ENCODE data around the gene OR52D1. TPM values are rescaled to one million over a fixed set of nuclear protein-coding genes. Genes with fewer than 3 reads are reported as not detected.

OR52D1 gene
- total RNA-seq (2014; rRNA removed; shearing (Covaris generic)) (not detected in 2 replicates), polyA plus RNA-seq (2016; fragmentation: Nextera tagmentation; extraction: Ambion mirVana) (not detected in 2 replicates)

GRCh38 chr11:5488385-5488784 is at the start of gene OR52D1:
OR52D1 (plus strand) TSS chr11:5488685; CDS start chr11:5488707, 22 bp downstream.
- Histone ChIP-seq H2AFZ (no peak within 1 kb of the TSS), H3K9me2 (ENCODE audit: insufficient read depth) (no peaks in the 10 kb centered on the region), H3K27me3 (replicated peaks; ENCODE audit: insufficient read depth) (peaks cover 3% of the 10 kb centered on the region; the same call in 1 of the 2 replicates), H3K36me3 (ENCODE audit: low read depth) (no peaks in the 10 kb centered on the region), H3K79me2 (ENCODE audit: insufficient read depth) (no peaks in the 10 kb centered on the region), H3K9ac (no peak within 1 kb of the TSS), H4K20me1 (ENCODE audit: insufficient read depth) (no peaks in the 10 kb centered on the region), H3K9me3 (ENCODE audit: low read depth) (no peaks in the 10 kb centered on the region), H3K4me1 (ENCODE audit: insufficient read depth) (no peaks in the 10 kb centered on the region), H3K4me2 (ENCODE audit: unreplicated experiment) (no peak within 1 kb of the TSS), H3K27ac (no peak within 1 kb of the TSS), H3K4me3 (no peak within 1 kb of the TSS), H3F3A (ENCODE audit: insufficient read depth) (no peaks in the 10 kb centered on the region)
- DNase-seq: no peak
- in situ Hi-C loops (cut with MboI): loop anchor here (10.0 kb wide), 1 partner anchor 316 kb away; the partner anchor contains the start of gene OR52N2
- no peak for TF ChIP-seq EZH2 (IDR thresholded peaks at IDR 0.05; ENCODE audit: insufficient read depth, poor library complexity, severe bottlenecking)
- TF ChIP-seq EZH2phosphoT487 (IDR thresholded peaks at IDR 0.05; ENCODE audit: insufficient read depth, low read depth): no peak

GRCh38 chr11:5441414-5441813 is 47.1 kb upstream of the OR52D1 start, which contains the start of gene OR51I1:
OR51I1 (minus strand) TSS chr11:5441514; CDS start chr11:5441514, 0 bp downstream.
- Histone ChIP-seq H4K20me1 (ENCODE audit: insufficient read depth) (no peaks in the 10 kb centered on the region), H3K27ac (no peak within 1 kb of the TSS), H3K9me3 (ENCODE audit: low read depth) (no peaks in the 10 kb centered on the region), H3K4me3 (no peak within 1 kb of the TSS), H3K36me3 (ENCODE audit: low read depth) (no peaks in the 10 kb centered on the region), H3K4me1 (ENCODE audit: insufficient read depth) (no peaks in the 10 kb centered on the region), H3K79me2 (ENCODE audit: insufficient read depth) (no peaks in the 10 kb centered on the region), H2AFZ (no peak within 1 kb of the TSS), H3K9ac (no peak within 1 kb of the TSS), H3F3A (ENCODE audit: insufficient read depth) (no peaks in the 10 kb centered on the region), H3K9me2 (ENCODE audit: insufficient read depth) (no peaks in the 10 kb centered on the region), H3K4me2 (ENCODE audit: unreplicated experiment) (no peak within 1 kb of the TSS), H3K27me3 (replicated peaks; ENCODE audit: insufficient read depth) (no peaks in the 10 kb centered on the region)
- DNase-seq: no peak
- in situ Hi-C loops (cut with MboI): no loop called here
- 7 to 20% methylated on average over 2 of the region's 2 CpGs for WGBS, 2 experiments (ENCODE audit: low coverage in 1 of 2, low lambda C conversion rate in 2 of 2, missing lambda C conversion rate in 2 of 2)
- no peak for TF ChIP-seq EZH2phosphoT487 (IDR thresholded peaks at IDR 0.05; ENCODE audit: insufficient read depth, low read depth)
- TF ChIP-seq EZH2 (IDR thresholded peaks at IDR 0.05; ENCODE audit: insufficient read depth, poor library complexity, severe bottlenecking): no peak

- TF ChIP-seq EZH2 (IDR thresholded peaks at IDR 0.05; ENCODE audit: insufficient read depth, poor library complexity, severe bottlenecking) (no peak), EZH2phosphoT487 (IDR thresholded peaks at IDR 0.05; ENCODE audit: insufficient read depth, low read depth) (no peak)
- no peak for DNase-seq
- in situ Hi-C loops (cut with MboI): no loop called here
- Histone ChIP-seq H2AFZ (no peak overlapping the region), H4K20me1 (ENCODE audit: insufficient read depth) (no peaks in the 10 kb centered on the region), H3K9me2 (ENCODE audit: insufficient read depth) (no peaks in the 10 kb centered on the region), H3K4me1 (ENCODE audit: insufficient read depth) (no peaks in the 10 kb centered on the region), H3K79me2 (ENCODE audit: insufficient read depth) (no peaks in the 10 kb centered on the region), H3K9ac (no peak overlapping the region), H3K9me3 (ENCODE audit: low read depth) (no peaks in the 10 kb centered on the region), H3K36me3 (ENCODE audit: low read depth) (no peaks in the 10 kb centered on the region), H3K4me2 (ENCODE audit: unreplicated experiment) (no peak overlapping the region), H3K27ac (no peak overlapping the region), H3K4me3 (no peak overlapping the region), H3F3A (ENCODE audit: insufficient read depth) (no peaks in the 10 kb centered on the region), H3K27me3 (replicated peaks; ENCODE audit: insufficient read depth) (no peaks in the 10 kb centered on the region)
- 0 to 3% methylated on average over 2 of the region's 2 CpGs for WGBS, 2 experiments (ENCODE audit: low coverage in 1 of 2, low lambda C conversion rate in 2 of 2, missing lambda C conversion rate in 2 of 2)
Measured at GRCh38 chr11:5443835-5444393, 44.6 kb upstream of the OR52D1 start.

GRCh38 chr11:5449023-5449422 is 39.5 kb upstream of the OR52D1 start, which contains the start of gene OR51I2:
OR51I2 (plus strand) TSS chr11:5449323; CDS start chr11:5453489, 4,166 bp downstream.
- no peaks in the 10 kb centered on the region for H3K27me3 ChIP-seq (replicated peaks; ENCODE audit: insufficient read depth)
- in situ Hi-C loops (cut with MboI): no loop called here
- H3K9me2 ChIP-seq (ENCODE audit: insufficient read depth): no peaks in the 10 kb centered on the region
- H3K4me1 ChIP-seq (ENCODE audit: insufficient read depth): no peaks in the 10 kb centered on the region
- TF ChIP-seq EZH2 (IDR thresholded peaks at IDR 0.05; ENCODE audit: insufficient read depth, poor library complexity, severe bottlenecking): no peak
- no peak for TF ChIP-seq EZH2phosphoT487 (IDR thresholded peaks at IDR 0.05; ENCODE audit: insufficient read depth, low read depth)
- H3K79me2 ChIP-seq (ENCODE audit: insufficient read depth): no peaks in the 10 kb centered on the region
- 69 to 89% methylated on average over 2 of the region's 2 CpGs for WGBS, 2 experiments (ENCODE audit: low coverage in 1 of 2, low lambda C conversion rate in 2 of 2, missing lambda C conversion rate in 2 of 2)
- H4K20me1 ChIP-seq (ENCODE audit: insufficient read depth): no peaks in the 10 kb centered on the region
- no peak within 1 kb of the TSS for H2AFZ ChIP-seq
- H3K27ac ChIP-seq: no peak within 1 kb of the TSS
- H3K9me3 ChIP-seq (ENCODE audit: low read depth): no peaks in the 10 kb centered on the region
- H3K4me3 ChIP-seq: no peak within 1 kb of the TSS
- no peak for DNase-seq
- no peaks in the 10 kb centered on the region for H3F3A ChIP-seq (ENCODE audit: insufficient read depth)
- H3K4me2 ChIP-seq (ENCODE audit: unreplicated experiment): no peak within 1 kb of the TSS
- no peaks in the 10 kb centered on the region for H3K36me3 ChIP-seq (ENCODE audit: low read depth)
- H3K9ac ChIP-seq: no peak within 1 kb of the TSS

Data from GM23248 (cell line).